ENCODE results near the gene TMEM132C. TPM values are rescaled to one million over a fixed set of nuclear protein-coding genes. Genes with fewer than 3 reads are reported as not detected.

The TMEM132C gene
- total RNA-seq, 1 experiment from 2014 or later, result not detected

DNA sequence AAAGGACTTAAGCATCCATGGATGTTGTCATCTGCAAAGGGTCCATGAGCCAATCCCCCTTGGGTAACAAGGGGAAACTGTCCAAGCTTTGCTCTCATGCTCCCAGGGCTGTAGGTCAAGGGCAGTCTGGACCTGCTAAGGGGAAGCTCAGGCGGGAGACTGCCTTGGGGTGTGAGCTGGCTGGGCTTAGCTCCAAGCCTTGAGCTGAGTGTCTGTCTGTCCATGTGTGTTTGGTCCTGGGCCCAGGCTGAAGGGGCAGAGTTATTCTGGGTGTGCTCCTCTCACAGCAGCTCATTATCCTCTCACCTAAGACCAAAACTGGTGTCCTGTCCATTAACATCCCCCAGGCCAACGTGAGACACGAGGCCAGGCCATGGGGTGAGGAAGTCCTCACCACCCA is 282.0 kb downstream of the TMEM132C start:
- no peaks in the 10 kb centered on the region for H3K4me1 Mint-ChIP-seq (ENCODE audit: insufficient read depth, unreplicated experiment)
- no peaks in the 10 kb centered on the region for H3K36me3 Mint-ChIP-seq (ENCODE audit: insufficient read depth, unreplicated experiment)
- TF ChIP-seq, protein P1, sequence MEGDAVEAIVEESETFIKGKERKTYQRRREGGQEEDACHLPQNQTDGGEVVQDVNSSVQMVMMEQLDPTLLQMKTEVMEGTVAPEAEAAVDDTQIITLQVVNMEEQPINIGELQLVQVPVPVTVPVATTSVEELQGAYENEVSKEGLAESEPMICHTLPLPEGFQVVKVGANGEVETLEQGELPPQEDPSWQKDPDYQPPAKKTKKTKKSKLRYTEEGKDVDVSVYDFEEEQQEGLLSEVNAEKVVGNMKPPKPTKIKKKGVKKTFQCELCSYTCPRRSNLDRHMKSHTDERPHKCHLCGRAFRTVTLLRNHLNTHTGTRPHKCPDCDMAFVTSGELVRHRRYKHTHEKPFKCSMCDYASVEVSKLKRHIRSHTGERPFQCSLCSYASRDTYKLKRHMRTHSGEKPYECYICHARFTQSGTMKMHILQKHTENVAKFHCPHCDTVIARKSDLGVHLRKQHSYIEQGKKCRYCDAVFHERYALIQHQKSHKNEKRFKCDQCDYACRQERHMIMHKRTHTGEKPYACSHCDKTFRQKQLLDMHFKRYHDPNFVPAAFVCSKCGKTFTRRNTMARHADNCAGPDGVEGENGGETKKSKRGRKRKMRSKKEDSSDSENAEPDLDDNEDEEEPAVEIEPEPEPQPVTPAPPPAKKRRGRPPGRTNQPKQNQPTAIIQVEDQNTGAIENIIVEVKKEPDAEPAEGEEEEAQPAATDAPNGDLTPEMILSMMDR (IDR thresholded peaks at IDR 0.05; ENCODE audit: unreplicated experiment), result no peak
- no peak overlapping the region for H3K4me3 Mint-ChIP-seq (ENCODE audit: unreplicated experiment)
- intact Hi-C loops (cut with micrococcal nuclease), result no loop called here
- no TSS peak for BruUV-seq (replicated peaks)
- H3K27me3 Mint-ChIP-seq (ENCODE audit: insufficient read depth, unreplicated experiment), result no peaks in the 10 kb centered on the region
- DNase-seq (ENCODE audit: unreplicated experiment), result no peak
- ChIA-PET POLR2A (no interaction called here), CTCF (no interaction called here)
- no peak overlapping the region for H3K27ac Mint-ChIP-seq (ENCODE audit: low read depth, unreplicated experiment)
- H3K9me3 Mint-ChIP-seq (ENCODE audit: unreplicated experiment), result peaks cover 7% of the 10 kb centered on the region

DNA sequence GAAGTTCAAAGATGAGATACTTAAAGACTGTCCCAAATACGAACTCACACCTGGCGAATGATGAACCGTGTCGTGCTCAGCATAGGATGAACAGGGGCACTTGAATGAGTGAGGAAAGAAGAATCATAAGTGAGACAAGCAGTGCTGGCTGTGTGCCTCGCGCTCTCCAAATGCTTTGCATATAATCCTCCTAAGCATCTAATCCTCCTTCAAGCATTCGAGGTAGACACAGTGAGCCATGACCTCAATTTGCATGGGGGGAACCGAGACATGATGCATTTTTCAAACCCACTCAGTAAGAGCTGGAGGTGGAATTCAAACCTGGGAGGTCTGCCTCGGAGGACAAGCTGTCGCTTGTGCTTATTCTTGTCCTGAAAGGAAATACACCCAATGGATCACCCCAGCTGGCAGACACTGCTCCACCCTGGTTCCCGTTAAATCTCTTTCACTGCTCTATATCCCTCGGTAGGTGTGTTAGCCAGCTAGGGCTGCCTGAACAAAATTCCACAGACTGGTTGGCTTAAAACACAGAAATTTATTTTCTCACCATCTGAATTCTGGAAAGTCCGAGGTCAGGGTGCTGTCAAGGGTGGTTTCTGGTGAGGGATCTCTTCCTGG is 282.7 kb downstream of the TMEM132C start:
- ChIA-PET POLR2A (no interaction called here), CTCF (no interaction called here)
- Mint-ChIP-seq H3K27me3 (ENCODE audit: insufficient read depth, unreplicated experiment) (no peaks in the 10 kb centered on the region), H3K36me3 (ENCODE audit: insufficient read depth, unreplicated experiment) (no peaks in the 10 kb centered on the region), H3K4me3 (ENCODE audit: unreplicated experiment) (no peak overlapping the region), H3K4me1 (ENCODE audit: insufficient read depth, unreplicated experiment) (no peaks in the 10 kb centered on the region), H3K27ac (ENCODE audit: low read depth, unreplicated experiment) (no peak overlapping the region), H3K9me3 (ENCODE audit: unreplicated experiment) (peaks cover 7% of the 10 kb centered on the region)
- TF ChIP-seq, protein P1 (IDR thresholded peaks at IDR 0.05; ENCODE audit: unreplicated experiment), result no peak
- DNase-seq (ENCODE audit: unreplicated experiment), result no peak
- BruUV-seq (replicated peaks), result no TSS peak
- intact Hi-C loops (cut with micrococcal nuclease), result no loop called here

DNA sequence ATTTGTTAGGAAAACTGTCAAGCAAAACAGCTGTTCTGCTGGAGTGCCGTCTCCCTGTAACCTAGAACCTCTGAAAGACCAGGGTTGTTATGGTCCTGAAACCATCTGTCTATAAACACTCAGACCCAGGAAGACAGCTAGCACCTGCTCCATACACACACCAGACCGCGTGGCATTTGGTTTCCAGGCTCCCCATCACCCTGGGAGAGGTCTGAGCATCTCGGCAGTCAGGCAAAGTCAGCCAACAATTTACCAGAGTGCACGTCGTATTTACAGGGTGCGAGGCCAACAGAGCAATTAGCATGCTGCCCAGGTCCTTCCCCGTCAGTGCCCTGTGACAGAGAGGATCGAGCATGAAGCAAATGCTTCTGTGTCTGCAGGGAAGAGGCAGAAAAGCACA is 284.3 kb downstream of the TMEM132C start:
- no peak overlapping the region for H3K4me3 Mint-ChIP-seq (ENCODE audit: unreplicated experiment)

DNA sequence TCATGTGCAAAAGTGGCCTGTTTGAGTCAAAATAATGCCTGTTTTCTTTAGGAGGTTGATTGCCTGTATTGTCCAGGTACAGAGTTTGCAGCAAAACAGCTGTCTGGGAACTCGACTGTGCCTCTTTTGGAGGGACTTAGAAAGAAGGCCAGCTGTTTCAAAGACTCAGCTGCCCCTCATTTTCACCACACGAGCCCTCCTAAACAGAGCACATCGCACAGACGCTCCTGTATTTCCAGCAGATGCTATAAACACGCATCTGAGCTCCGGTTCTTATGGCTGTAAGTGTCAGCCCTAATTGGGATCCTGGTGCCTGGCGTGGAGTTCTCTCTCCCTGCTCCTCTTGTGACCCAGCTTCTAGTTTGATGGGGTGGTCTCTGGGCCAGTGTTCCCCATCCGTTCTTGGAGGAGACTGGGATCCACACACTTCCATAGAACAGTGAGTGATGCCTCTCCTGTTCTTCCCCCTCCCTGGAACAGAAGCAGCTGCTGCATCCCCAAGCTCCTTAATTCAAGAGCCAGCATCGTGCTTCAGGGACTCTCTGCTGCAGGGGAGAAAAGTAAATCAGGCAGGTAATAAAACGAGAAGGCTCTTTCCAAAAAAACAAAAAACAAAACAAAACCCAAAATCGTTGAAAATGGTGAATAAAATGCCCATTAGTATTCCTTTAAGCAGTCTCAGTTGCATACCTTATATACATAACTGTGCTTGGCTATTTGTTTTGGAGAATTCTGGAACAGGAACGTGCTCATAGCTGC is 287.8 kb downstream of the TMEM132C start:
- no peaks in the 10 kb centered on the region for H3K4me1 Mint-ChIP-seq (ENCODE audit: insufficient read depth, unreplicated experiment)
- no TSS peak for BruUV-seq (replicated peaks)
- ChIA-PET POLR2A (no interaction called here), CTCF (no interaction called here)
- DNase-seq (ENCODE audit: unreplicated experiment), result no peak
- H3K4me3 Mint-ChIP-seq (ENCODE audit: unreplicated experiment), result no peak overlapping the region
- peaks cover 19% of the 10 kb centered on the region for H3K9me3 Mint-ChIP-seq (ENCODE audit: unreplicated experiment)
- intact Hi-C loops (cut with micrococcal nuclease), result no loop called here
- H3K36me3 Mint-ChIP-seq (ENCODE audit: insufficient read depth, unreplicated experiment), result no peaks in the 10 kb centered on the region
- TF ChIP-seq, protein P1 (IDR thresholded peaks at IDR 0.05; ENCODE audit: unreplicated experiment), result no peak
- no peak overlapping the region for H3K27ac Mint-ChIP-seq (ENCODE audit: low read depth, unreplicated experiment)
- H3K27me3 Mint-ChIP-seq (ENCODE audit: insufficient read depth, unreplicated experiment), result no peaks in the 10 kb centered on the region

More for the DNA sequence above, 284.3 kb downstream of the TMEM132C start:
- intact Hi-C loops (cut with micrococcal nuclease), result no loop called here
- Mint-ChIP-seq H3K4me1 (ENCODE audit: insufficient read depth, unreplicated experiment) (no peaks in the 10 kb centered on the region), H3K27ac (ENCODE audit: low read depth, unreplicated experiment) (no peak overlapping the region), H3K36me3 (ENCODE audit: insufficient read depth, unreplicated experiment) (no peaks in the 10 kb centered on the region), H3K27me3 (ENCODE audit: insufficient read depth, unreplicated experiment) (no peaks in the 10 kb centered on the region), H3K9me3 (ENCODE audit: unreplicated experiment) (peaks cover 7% of the 10 kb centered on the region)
- ChIA-PET POLR2A (no interaction called here), CTCF (no interaction called here)
- BruUV-seq (replicated peaks), result no TSS peak
- no peak for DNase-seq (ENCODE audit: unreplicated experiment)
- TF ChIP-seq, protein P1 (IDR thresholded peaks at IDR 0.05; ENCODE audit: unreplicated experiment), result no peak
